Aorta (tissue), 5 donors: ENCODE results near the gene TMPRSS6. TPM values are rescaled to one million over a fixed set of nuclear protein-coding genes. Genes with fewer than 3 reads are reported as not detected.

Experiments used
- ATAC-seq: fragments of 200-7000 bp; cut with Tn5 transposase; one replicate; pipeline ENCODE4 v1.9.1; 2022; ENCODE audit warnings: moderate library complexity; ENCODE audit not compliant: low FRiP score
- DNase-seq, 2 donors: peaks; one replicate each; pipeline ENCODE4 v3.0.0-alpha.2; 2020
- H3K27ac ChIP-seq, 2 donors: one replicate each; pipeline ENCODE4 v1.5.1; 2013; ENCODE audit warnings: low read length in 2 of 2, mild to moderate bottlenecking in 2 of 2, moderate library complexity in 2 of 2, control low read depth in 1 of 2, inconsistent platforms in 1 of 2, low read depth in 1 of 2
- H3K27me3 ChIP-seq, 2 donors: one replicate each; pipeline ENCODE4 v1.6.1; 2013; ENCODE audit warnings: control low read depth in 1 of 2, low read length in 1 of 2, mild to moderate bottlenecking in 1 of 2, moderate library complexity in 1 of 2; ENCODE audit not compliant: insufficient read depth in 2 of 2, control insufficient read depth in 1 of 2
- H3K36me3 ChIP-seq, 2 donors: one replicate each; pipeline ENCODE4 v1.6.1; 2013; ENCODE audit warnings: control low read depth in 1 of 2, low read length in 1 of 2, mild to moderate bottlenecking in 1 of 2; ENCODE audit not compliant: insufficient read depth in 2 of 2, control insufficient read depth in 1 of 2
- H3K4me1 ChIP-seq, 2 donors: one replicate each; pipeline ENCODE4 v1.6.1; 2013; ENCODE audit warnings: low read length in 2 of 2, control low read depth in 1 of 2, mild to moderate bottlenecking in 1 of 2, moderate library complexity in 1 of 2; ENCODE audit not compliant: insufficient read depth in 2 of 2, control insufficient read depth in 1 of 2
- H3K4me3 ChIP-seq, 2 donors: one replicate each; pipeline ENCODE4 v1.5.1; 2013; ENCODE audit warnings: low read length in 2 of 2, control low read depth in 1 of 2, mild to moderate bottlenecking in 1 of 2
- H3K9me3 ChIP-seq: one replicate; pipeline ENCODE4 v1.6.1; 2013; ENCODE audit warnings: mild to moderate bottlenecking, low read length; ENCODE audit not compliant: control insufficient read depth
- WGBS, 2 donors: extraction: QIAGEN DNeasy Blood & Tissue Kit; methylation state at CpG; one replicate each; pipeline ENCODE4 v1.1.7; 2013; 5-methylcytosine and 5-hydroxymethylcytosine counted together
- intact Hi-C, 2 donors: fragments of 100-400 bp; cut with DNase I; formaldehyde crosslinking; loops; one replicate each; pipeline versions ENCODE4 v1.14.2 to v1.15.0; 2022
- polyA plus RNA-seq, 2 donors: library from polyadenylated mRNA; stranded (reverse); fragments of 200-250 nt; gene quantifications; one replicate each; pipeline ENCODE4 v1.2.3, GENCODE V29; 2013
- total RNA-seq, 2 donors: library from RNA; stranded (reverse); fragmentation: NEBNext Ultra II Directional; extraction: Animal tissue kit (Norgen Biotek cat#: 25700); gene quantifications; one replicate each; pipeline ENCODE4 v1.2.1, GENCODE V29; 2021
- donor health status: healthy with polysubstance abuse.
- donor health status: Bipolar disorder and iron deficiency.
- donor health status: DM: no; HTN: no; CAD: no.
- donor health status: DM: no; HTN: no; CAD: no.
- donor health status: DM: yes; HTN: yes; CAD: no.

TMPRSS6 gene
- total and polyA plus RNA-seq, 4 donors = not detected

- intact Hi-C loops = no loop called here
- Histone ChIP-seq H3K4me1 (no peaks in the 10 kb centered on the region), H3K9me3 (peaks cover 2% of the 10 kb centered on the region), H3K27ac (no peak overlapping the region), H3K36me3 (no peaks in the 10 kb centered on the region), H3K27me3 (no peaks in the 10 kb centered on the region), H3K4me3 (no peak overlapping the region)
- ATAC-seq (no peak), DNase-seq (no peak)
- 75 to 78% methylated on average over 17 of the region's 17 CpGs for WGBS, 2 donors
These were observed 20.6 kb downstream of the TMPRSS6 start for GRCh38 chr22:37088750-37089408.

GRCh38 chr22:37088108-37088605, 21.4 kb downstream of the TMPRSS6 start:
- peaks cover 2% of the 10 kb centered on the region for H3K9me3 ChIP-seq
- intact Hi-C loops = no loop called here
- H3K4me3 ChIP-seq = no peak overlapping the region
- H3K27me3 ChIP-seq = no peaks in the 10 kb centered on the region
- 45 to 48% methylated on average over 6 of the region's 6 CpGs for WGBS, 2 donors
- ATAC-seq (no peak), DNase-seq (no peak)
- no peaks in the 10 kb centered on the region for H3K36me3 ChIP-seq
- no peaks in the 10 kb centered on the region for H3K4me1 ChIP-seq
- H3K27ac ChIP-seq = no peak overlapping the region

GRCh38 chr22:37086184-37086583, 23.3 kb downstream of the TMPRSS6 start:
- ATAC-seq = no peak

GRCh38 chr22:37084385-37084784, 25.1 kb downstream of the TMPRSS6 start:
- ATAC-seq = no peak
- WGBS, 2 donors = 83 to 87% methylated on average over 10 of the region's 10 CpGs
- Histone ChIP-seq H3K27me3 (no peaks in the 10 kb centered on the region), H3K27ac (no peak overlapping the region), H3K36me3 (no peaks in the 10 kb centered on the region), H3K4me3 (no peak overlapping the region), H3K9me3 (peaks cover 2% of the 10 kb centered on the region), H3K4me1 (no peaks in the 10 kb centered on the region)
- no peak for DNase-seq
- intact Hi-C loops = no loop called here

More at GRCh38 chr22:37086184-37086583, 23.3 kb downstream of the TMPRSS6 start:
- Histone ChIP-seq H3K4me3 (no peak overlapping the region), H3K36me3 (no peaks in the 10 kb centered on the region), H3K9me3 (peaks cover 2% of the 10 kb centered on the region), H3K27me3 (no peaks in the 10 kb centered on the region), H3K27ac (no peak overlapping the region), H3K4me1 (no peaks in the 10 kb centered on the region)
- WGBS, 2 donors = 62 to 64% methylated on average over 12 to 15 of the region's 15 CpGs
- intact Hi-C loops = no loop called here
- DNase-seq = no peak

GRCh38 chr22:37083914-37084313, 25.6 kb downstream of the TMPRSS6 start:
- Histone ChIP-seq H3K4me3 (no peak overlapping the region), H3K36me3 (no peaks in the 10 kb centered on the region), H3K27ac (no peak overlapping the region), H3K4me1 (no peaks in the 10 kb centered on the region), H3K27me3 (no peaks in the 10 kb centered on the region), H3K9me3 (peaks cover 2% of the 10 kb centered on the region)
- intact Hi-C loops = no loop called here
- ATAC-seq (no peak), DNase-seq (no peak)
- WGBS, 2 donors = 77 to 83% methylated on average over 6 of the region's 6 CpGs

- H3K4me1 ChIP-seq = no peaks in the 10 kb centered on the region
- no peak overlapping the region for H3K27ac ChIP-seq
- intact Hi-C loops = no loop called here
- H3K9me3 ChIP-seq = peaks cover 2% of the 10 kb centered on the region
- ATAC-seq = no peak
- H3K4me3 ChIP-seq = no peak overlapping the region
- DNase-seq = no peak
- no peaks in the 10 kb centered on the region for H3K36me3 ChIP-seq
- WGBS, 2 donors = 78 to 81% methylated on average over 10 of the region's 10 CpGs
- no peaks in the 10 kb centered on the region for H3K27me3 ChIP-seq
These were observed 27.2 kb downstream of the TMPRSS6 start for GRCh38 chr22:37082251-37082873.

GRCh38 chr22:37080838-37081237, 28.7 kb downstream of the TMPRSS6 start:
- Histone ChIP-seq H3K4me1 (no peaks in the 10 kb centered on the region), H3K27me3 (no peaks in the 10 kb centered on the region), H3K27ac (no peak overlapping the region), H3K9me3 (peaks cover 2% of the 10 kb centered on the region), H3K36me3 (no peaks in the 10 kb centered on the region), H3K4me3 (no peak overlapping the region)
- DNase-seq (no peak), ATAC-seq (no peak)
- WGBS, 2 donors = 88 to 89% methylated on average over 12 of the region's 12 CpGs
- intact Hi-C loops = no loop called here

GRCh38 chr22:37080438-37080837, 29.1 kb downstream of the TMPRSS6 start:
- no peak overlapping the region for H3K4me3 ChIP-seq
- no peaks in the 10 kb centered on the region for H3K36me3 ChIP-seq
- H3K4me1 ChIP-seq = no peaks in the 10 kb centered on the region
- intact Hi-C loops = no loop called here
- no peak for ATAC-seq
- H3K9me3 ChIP-seq = peaks cover 2% of the 10 kb centered on the region
- DNase-seq = no peak
- WGBS, 2 donors = 92 to 96% methylated on average over 6 of the region's 6 CpGs
- no peak overlapping the region for H3K27ac ChIP-seq
- no peaks in the 10 kb centered on the region for H3K27me3 ChIP-seq

- Histone ChIP-seq H3K27ac (no peak overlapping the region), H3K4me1 (no peaks in the 10 kb centered on the region), H3K36me3 (no peaks in the 10 kb centered on the region), H3K27me3 (no peaks in the 10 kb centered on the region), H3K9me3 (no peaks in the 10 kb centered on the region), H3K4me3 (no peak overlapping the region)
- ATAC-seq (no peak), DNase-seq (peak in 1 of 2 donors; percentile 73)
- intact Hi-C loops = loop anchor here in 1 of 2 donors (5.0 kb wide), 1 partner anchor 118 kb away; no protein-coding TSS in a partner anchor
- 63 to 67% methylated on average over 15 of the region's 15 CpGs for WGBS, 2 donors
These were observed 29.8 kb downstream of the TMPRSS6 start for GRCh38 chr22:37079668-37080171.
